Chondrocyte (in vitro differentiated cells): Measurements from ENCODE around the gene CLCNKA. TPM values are rescaled to one million over a fixed set of nuclear protein-coding genes. Genes with fewer than 3 reads are reported as not detected.

Experiments
- DNase-seq: peaks from one replicate; pipeline ENCODE4 v3.0.0; 2021; ENCODE audit warnings: mixed read lengths, low spot score
- H3K27ac Mint-ChIP-seq: one replicate; pipeline ENCODE4 v1.8.0; 2021; ENCODE audit warnings: mild to moderate bottlenecking, moderate library complexity, mixed read lengths; ENCODE audit not compliant: unreplicated experiment
- H3K27me3 Mint-ChIP-seq: 2 replicates; pipeline ENCODE4 v1.8.0; 2021; ENCODE audit warnings: low read depth, mixed read lengths
- H3K36me3 Mint-ChIP-seq: 2 replicates; pipeline ENCODE4 v1.8.0; 2021; ENCODE audit warnings: low read depth, mixed read lengths
- H3K4me1 Mint-ChIP-seq: 2 replicates; pipeline ENCODE4 v1.8.0; 2021; ENCODE audit warnings: low read depth, mild to moderate bottlenecking, mixed read lengths
- H3K4me3 Mint-ChIP-seq: one replicate; pipeline ENCODE4 v1.8.0; 2021; ENCODE audit warnings: mild to moderate bottlenecking, moderate library complexity, mixed read lengths; ENCODE audit not compliant: unreplicated experiment
- H3K9me3 Mint-ChIP-seq: 2 replicates; pipeline ENCODE4 v1.8.0; 2021; ENCODE audit warnings: low read depth, mixed read lengths
- CTCF ChIP-seq: fragments of 200-600 bp; sonication (generic); IDR thresholded peaks from 2 replicates; pipeline ENCODE4 v1.5.0; 2021; ENCODE audit warnings: antibody characterized with exemption, mild to moderate bottlenecking, moderate library complexity
- total RNA-seq: library from RNA; stranded (reverse); gene quantifications from 3 replicates; pipeline ENCODE4 v1.2.1, GENCODE V29; 2021

Gene CLCNKA
- total RNA-seq, 1 donor from 2014 or later = 0.12 TPM

DNA sequence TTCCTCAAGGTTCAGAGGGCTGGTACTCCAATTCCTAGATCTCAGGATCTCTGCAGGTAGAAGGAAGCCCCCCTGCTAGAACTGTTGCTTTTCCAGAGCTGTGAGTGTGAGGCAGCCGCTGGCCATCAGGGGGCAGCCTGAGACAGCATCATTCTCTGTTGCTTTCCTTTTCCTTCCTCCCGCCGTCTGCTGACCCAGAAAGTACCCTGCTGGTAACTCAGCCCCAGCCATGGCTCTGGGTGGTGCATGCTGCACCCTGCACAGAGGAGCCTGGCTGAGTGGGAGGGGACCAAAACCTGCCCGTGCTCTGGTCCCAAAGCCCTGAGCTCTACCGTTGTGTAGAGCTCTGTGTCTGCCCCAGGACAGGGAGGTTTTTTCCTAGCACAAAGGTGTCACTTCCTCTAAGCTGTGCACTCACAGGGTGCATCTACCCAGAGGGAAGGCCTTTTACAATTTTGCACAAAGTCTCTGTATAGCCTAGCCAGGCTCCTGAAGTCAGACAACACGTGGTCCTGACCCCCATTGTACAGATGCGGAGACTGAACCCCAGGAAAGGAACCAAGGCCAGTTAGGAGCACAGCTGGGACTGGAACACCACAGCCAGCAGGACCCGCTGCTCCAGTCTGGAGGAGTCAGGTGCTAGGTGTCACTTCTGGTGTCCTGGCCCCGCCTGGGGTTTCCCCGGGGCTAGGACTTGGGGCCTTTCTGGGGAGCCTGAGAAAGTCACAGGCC lies 57.3 kb downstream of the CLCNKA start:
- Mint-ChIP-seq H3K27ac (peak overlapping the region; percentile 69), H3K4me1 (peaks cover 22% of the 10 kb centered on the region), H3K27me3 (no peaks in the 10 kb centered on the region), H3K36me3 (no peaks in the 10 kb centered on the region), H3K4me3 (no peak overlapping the region), H3K9me3 (no peaks in the 10 kb centered on the region)
- no peak for DNase-seq
- peak; percentile 95 for TF ChIP-seq CTCF

- Mint-ChIP-seq H3K27me3 (no peaks in the 10 kb centered on the region), H3K4me1 (peaks cover 18% of the 10 kb centered on the region), H3K9me3 (no peaks in the 10 kb centered on the region), H3K4me3 (no peak overlapping the region), H3K27ac (no peak overlapping the region), H3K36me3 (no peaks in the 10 kb centered on the region)
- no peak for TF ChIP-seq CTCF
- DNase-seq = no peak
Observed at GRCh38 chr1:16080422-16081150, 58.8 kb downstream of the CLCNKA start.

- H3K4me3 Mint-ChIP-seq = no peak overlapping the region
- H3K27me3 Mint-ChIP-seq = no peaks in the 10 kb centered on the region
- H3K36me3 Mint-ChIP-seq = no peaks in the 10 kb centered on the region
Observed at GRCh38 chr1:16081636-16082035, 59.8 kb downstream of the CLCNKA start.

GRCh38 chr1:16082283-16083038 lies 60.6 kb downstream of the CLCNKA start:
- DNase-seq = peak; percentile 52
- TF ChIP-seq CTCF = peak; percentile 95
- Mint-ChIP-seq H3K27me3 (no peaks in the 10 kb centered on the region), H3K36me3 (no peaks in the 10 kb centered on the region), H3K9me3 (no peaks in the 10 kb centered on the region), H3K4me3 (no peak overlapping the region), H3K4me1 (peaks cover 8% of the 10 kb centered on the region), H3K27ac (no peak overlapping the region)

More at GRCh38 chr1:16081636-16082035, 59.8 kb downstream of the CLCNKA start:
- TF ChIP-seq CTCF = no peak
- H3K27ac Mint-ChIP-seq = no peak overlapping the region
- H3K9me3 Mint-ChIP-seq = no peaks in the 10 kb centered on the region
- peak; percentile 47 for DNase-seq
- peaks cover 14% of the 10 kb centered on the region for H3K4me1 Mint-ChIP-seq

GRCh38 chr1:16083486-16083885 lies 61.6 kb downstream of the CLCNKA start:
- H3K4me3 Mint-ChIP-seq = no peak overlapping the region
- H3K4me1 Mint-ChIP-seq = peaks cover 8% of the 10 kb centered on the region
- no peaks in the 10 kb centered on the region for H3K27me3 Mint-ChIP-seq
- no peak for TF ChIP-seq CTCF
- H3K36me3 Mint-ChIP-seq = no peaks in the 10 kb centered on the region
- DNase-seq = no peak
- no peak overlapping the region for H3K27ac Mint-ChIP-seq
- H3K9me3 Mint-ChIP-seq = no peaks in the 10 kb centered on the region
